Neural progenitor cell (in vitro differentiated cells): ENCODE data around the gene LRIT1. TPM values are rescaled to one million over a fixed set of nuclear protein-coding genes. Genes with fewer than 3 reads are reported as not detected.
A peak's percentile ranks its signal among the peaks of the same experiment; 100 is the strongest.

ENCODE experiments used
- DNase-seq: peaks from one replicate; pipeline ENCODE4 v3.0.0-alpha.2; 2016; ENCODE audit warnings: low spot score
- H2AFZ ChIP-seq: fragments of 200-600 bp; sonication (generic); replicated peaks from 2 replicates; pipeline ENCODE4 v1.6.1; 2016; ENCODE audit warnings: antibody characterized with exemption
- H3F3A ChIP-seq: fragments of 200-600 bp; sonication (generic); 2 replicates; pipeline ENCODE4 v1.6.1; 2016; ENCODE audit warnings: antibody characterized with exemption, low read depth
- H3K27ac ChIP-seq: fragments of 200-600 bp; sonication (generic); 2 replicates; pipeline ENCODE4 v1.5.1; 2016; ENCODE audit warnings: mild to moderate bottlenecking
- H3K27me3 ChIP-seq: fragments of 200-600 bp; sonication (generic); 2 replicates; pipeline ENCODE4 v1.6.1; 2016; ENCODE audit warnings: mild to moderate bottlenecking, moderate library complexity
- H3K36me3 ChIP-seq: fragments of 200-600 bp; sonication (generic); 2 replicates; pipeline ENCODE4 v1.5.1; 2016
- H3K4me1 ChIP-seq: fragments of 200-600 bp; sonication (generic); 2 replicates; pipeline ENCODE4 v1.6.1; 2016; ENCODE audit warnings: mixed run types
- H3K4me2 ChIP-seq: fragments of 200-600 bp; sonication (generic); 2 replicates; pipeline ENCODE4 v1.6.1; 2016
- H3K4me3 ChIP-seq: fragments of 200-600 bp; sonication (generic); 2 replicates; pipeline ENCODE4 v1.5.1; 2016
- H3K79me2 ChIP-seq: fragments of 200-600 bp; sonication (generic); 2 replicates; pipeline ENCODE4 v1.6.1; 2016; ENCODE audit warnings: low read depth
- H3K9ac ChIP-seq: fragments of 200-600 bp; sonication (generic); 2 replicates; pipeline ENCODE4 v1.6.1; 2016
- H3K9me3 ChIP-seq: fragments of 200-600 bp; sonication (generic); 2 replicates; pipeline ENCODE4 v1.5.1; 2016; ENCODE audit warnings: low read depth
- H4K20me1 ChIP-seq: fragments of 200-600 bp; sonication (generic); 2 replicates; pipeline ENCODE4 v1.6.1; 2016; ENCODE audit warnings: low read depth
- H3K27ac Mint-ChIP-seq: 3 replicates; pipeline ENCODE4 v1.8.0; 2021; ENCODE audit warnings: mixed read lengths
- H3K27me3 Mint-ChIP-seq: 2 replicates; pipeline ENCODE4 v1.8.0; 2022; ENCODE audit warnings: low read depth, mild to moderate bottlenecking, inconsistent platforms, moderate library complexity, mixed read lengths; ENCODE audit not compliant: insufficient read depth
- H3K36me3 Mint-ChIP-seq: 3 replicates; pipeline ENCODE4 v1.8.0; 2021; ENCODE audit warnings: mixed read lengths
- H3K4me1 Mint-ChIP-seq: 3 replicates; pipeline ENCODE4 v1.8.0; 2021; ENCODE audit warnings: mixed read lengths
- H3K4me3 Mint-ChIP-seq: 3 replicates; pipeline ENCODE4 v1.8.0; 2021; ENCODE audit warnings: mild to moderate bottlenecking, moderate library complexity, mixed read lengths
- H3K9me3 Mint-ChIP-seq: 3 replicates; pipeline ENCODE4 v1.8.0; 2020; ENCODE audit warnings: mixed read lengths
- CTCF ChIP-seq: fragments of 200-600 bp; sonication (generic); IDR thresholded peaks from 2 replicates; pipeline ENCODE4 v1.5.1; 2017; ENCODE audit warnings: antibody characterized with exemption, mild to moderate bottlenecking
- EZH2 ChIP-seq: fragments of 200-600 bp; sonication (generic); IDR thresholded peaks from 2 replicates; pipeline ENCODE4 v1.6.1; 2017; ENCODE audit warnings: antibody characterized with exemption, mild to moderate bottlenecking, moderate library complexity
- EZH2phosphoT487 ChIP-seq: fragments of 200-600 bp; sonication (generic); IDR thresholded peaks from 2 replicates; pipeline ENCODE4 v1.6.1; 2017; ENCODE audit warnings: antibody characterized with exemption
- total RNA-seq: library from RNA; depleted of rRNA; stranded (reverse); fragments of >200 nt; gene quantifications from 2 replicates; pipeline ENCODE4 v1.2.3, GENCODE V29; 2015; ENCODE audit warnings: low replicate concordance

LRIT1 gene
- total RNA-seq, 1 donor from 2014 or later: not detected

GRCh38 chr10:84217746-84218145 lies 23.6 kb downstream of the LRIT1 start:
- Histone ChIP-seq H3K27me3 (no peaks in the 10 kb centered on the region), H3K4me2 (no peak overlapping the region), H3K36me3 (no peaks in the 10 kb centered on the region), H3K4me1 (no peaks in the 10 kb centered on the region), H2AFZ (no peak overlapping the region), H3F3A (no peaks in the 10 kb centered on the region), H3K9ac (no peak overlapping the region), H3K27ac (no peak overlapping the region), H3K9me3 (no peaks in the 10 kb centered on the region), H3K4me3 (no peak overlapping the region), H4K20me1 (no peaks in the 10 kb centered on the region), H3K79me2 (no peaks in the 10 kb centered on the region)
- Mint-ChIP-seq H3K27me3 (peaks cover 14% of the 10 kb centered on the region), H3K27ac (no peak overlapping the region), H3K36me3 (no peaks in the 10 kb centered on the region), H3K4me3 (no peak overlapping the region), H3K9me3 (peaks cover 2% of the 10 kb centered on the region), H3K4me1 (no peaks in the 10 kb centered on the region)
- no peak for DNase-seq
- TF ChIP-seq EZH2phosphoT487 (no peak), CTCF (no peak), EZH2 (no peak)

DNA sequence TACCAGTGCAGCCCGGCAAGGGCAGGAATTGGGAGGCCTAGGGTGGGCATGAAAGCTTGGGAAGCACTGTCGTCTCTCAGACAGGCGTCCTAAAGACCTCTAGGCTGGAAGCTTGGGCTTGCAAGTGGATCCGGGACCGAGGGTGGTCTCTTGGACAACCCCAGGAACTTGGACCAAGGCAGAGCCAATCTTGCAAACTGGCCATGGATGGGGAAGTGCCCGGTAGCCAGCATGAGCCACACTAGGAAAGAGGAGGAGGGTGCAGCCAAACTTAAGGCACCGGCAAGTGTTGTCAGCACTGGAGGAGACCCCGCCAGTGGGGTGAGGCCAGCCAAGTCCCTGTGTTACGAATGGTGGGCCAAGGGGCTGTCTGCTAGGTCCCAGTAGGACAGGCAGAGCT lies 24.5 kb downstream of the LRIT1 start:
- Histone ChIP-seq H3K4me2 (no peak overlapping the region), H3K27me3 (no peaks in the 10 kb centered on the region), H4K20me1 (no peaks in the 10 kb centered on the region), H3K9me3 (no peaks in the 10 kb centered on the region), H3K27ac (no peak overlapping the region), H2AFZ (no peak overlapping the region), H3K36me3 (no peaks in the 10 kb centered on the region), H3K4me3 (no peak overlapping the region), H3K9ac (no peak overlapping the region), H3K4me1 (no peaks in the 10 kb centered on the region), H3F3A (no peaks in the 10 kb centered on the region), H3K79me2 (no peaks in the 10 kb centered on the region)
- H3K27ac Mint-ChIP-seq: no peak overlapping the region
- no peaks in the 10 kb centered on the region for H3K4me1 Mint-ChIP-seq
- TF ChIP-seq EZH2 (no peak), CTCF (no peak), EZH2phosphoT487 (no peak)
- H3K27me3 Mint-ChIP-seq: peaks cover 14% of the 10 kb centered on the region
- H3K36me3 Mint-ChIP-seq: no peaks in the 10 kb centered on the region
- peaks cover 2% of the 10 kb centered on the region for H3K9me3 Mint-ChIP-seq
- no peak for DNase-seq
- H3K4me3 Mint-ChIP-seq: no peak overlapping the region

- Histone ChIP-seq H3F3A (no peaks in the 10 kb centered on the region), H3K9me3 (no peaks in the 10 kb centered on the region), H3K79me2 (no peaks in the 10 kb centered on the region), H3K9ac (no peak overlapping the region), H3K4me1 (no peaks in the 10 kb centered on the region), H4K20me1 (no peaks in the 10 kb centered on the region), H3K4me3 (no peak overlapping the region), H2AFZ (no peak overlapping the region), H3K27ac (no peak overlapping the region), H3K36me3 (no peaks in the 10 kb centered on the region), H3K27me3 (no peaks in the 10 kb centered on the region), H3K4me2 (no peak overlapping the region)
- Mint-ChIP-seq H3K9me3 (no peaks in the 10 kb centered on the region), H3K4me3 (no peak overlapping the region), H3K4me1 (no peaks in the 10 kb centered on the region), H3K27ac (peak overlapping the region; percentile 76), H3K36me3 (no peaks in the 10 kb centered on the region), H3K27me3 (peaks cover 9% of the 10 kb centered on the region)
- peak; percentile 60 for DNase-seq
- TF ChIP-seq CTCF: peak; percentile 77
- TF ChIP-seq EZH2: no peak
These were observed 26.6 kb downstream of the LRIT1 start for GRCh38 chr10:84214612-84215235.
